IMR-90 (cell line): ENCODE data around the gene ZNF485. TPM values are rescaled to one million over a fixed set of nuclear protein-coding genes. Genes with fewer than 3 reads are reported as not detected.

Experiments used
- ATAC-seq: fragments of 200-7000 bp; cut with Tn5 transposase; 2 replicates; pipeline ENCODE4 v1.9.1; 2020; ENCODE audit warnings: low read depth, mild to moderate bottlenecking, moderate library complexity
- Bru-seq: library from RNA; stranded (reverse); fragments of 400-500 nt; gene quantifications from one replicate; lab custom pipeline; 2021; lab: Mats Ljungman, UMichigan
- BruChase-seq, 2 experiments: library from RNA; stranded (reverse); fragments of 400-500 nt; gene quantifications; one replicate each; lab custom pipeline; 2021; lab: Mats Ljungman, UMichigan
- BruUV-seq: library from RNA; stranded (reverse); fragments of 400-500 nt; replicated peaks from 2 replicates; lab custom pipeline; 2021; lab: Mats Ljungman, UMichigan
- CTCF ChIA-PET: fragments of 300-600 bp; formaldehyde crosslinking; extraction: SDS; loops from one replicate; lab custom pipeline; 2021; ENCODE audit warnings: antibody characterized with exemption; lab: Yijun Ruan, JAX
- POLR2A ChIA-PET: fragments of 300-600 bp; sonication (Branson Sonifier 250); formaldehyde crosslinking; loops from one replicate; lab custom pipeline; 2022; ENCODE audit warnings: antibody characterized with exemption; ENCODE audit not compliant: unreplicated experiment; lab: Charles Lee
- DNase-seq: peaks from one replicate; pipeline ENCODE4 v3.0.0; 2013
- H2AFZ ChIP-seq: replicated peaks from 2 replicates; pipeline ENCODE3; 2013; ENCODE audit warnings: low read length, mild to moderate bottlenecking; ENCODE audit not compliant: poor library complexity
- H2AK5ac ChIP-seq: 2 replicates; pipeline ENCODE4 v1.6.1; 2013; ENCODE audit warnings: low read depth, low read length, inconsistent platforms
- H2AK9ac ChIP-seq: replicated peaks from 2 replicates; pipeline ENCODE3; 2013; ENCODE audit warnings: mild to moderate bottlenecking, low read depth, low read length, moderate library complexity; ENCODE audit not compliant: poor library complexity
- H2BK120ac ChIP-seq: 2 replicates; pipeline ENCODE4 v1.6.1; 2013; ENCODE audit warnings: low read depth, low read length, inconsistent platforms
- H2BK15ac ChIP-seq: 3 replicates; pipeline ENCODE4 v1.6.1; 2013; ENCODE audit warnings: low read depth, low read length, inconsistent platforms
- H2BK20ac ChIP-seq: 2 replicates; pipeline ENCODE4 v1.6.1; 2013; ENCODE audit warnings: low read depth, mild to moderate bottlenecking, inconsistent platforms, low read length, moderate library complexity
- H2BK5ac ChIP-seq: 2 replicates; pipeline ENCODE4 v1.6.1; 2013; ENCODE audit warnings: mild to moderate bottlenecking, low read depth, low read length, inconsistent platforms; ENCODE audit not compliant: poor library complexity, severe bottlenecking
- H3K14ac ChIP-seq: replicated peaks from 2 replicates; pipeline ENCODE4 v1.6.1; 2013; ENCODE audit warnings: low read depth, low read length, inconsistent platforms
- H3K18ac ChIP-seq: 2 replicates; pipeline ENCODE4 v1.6.1; 2013; ENCODE audit warnings: low read depth, low read length, control low read depth
- H3K23ac ChIP-seq: 2 replicates; pipeline ENCODE4 v1.6.1; 2013; ENCODE audit warnings: low read depth, low read length, inconsistent platforms
- H3K27ac ChIP-seq: 2 replicates; pipeline ENCODE4 v1.5.1; 2013; ENCODE audit warnings: mild to moderate bottlenecking, control low read depth, low read length; ENCODE audit not compliant: insufficient read depth
- H3K27me3 ChIP-seq: 2 replicates; pipeline ENCODE4 v1.6.1; 2013; ENCODE audit warnings: low read length; ENCODE audit not compliant: control insufficient read depth, insufficient read depth
- H3K36me3 ChIP-seq: 2 replicates; pipeline ENCODE4 v1.6.1; 2013; ENCODE audit warnings: low read length, mixed read lengths; ENCODE audit not compliant: control insufficient read depth, insufficient read depth
- H3K4ac ChIP-seq: 2 replicates; pipeline ENCODE4 v1.6.1; 2013; ENCODE audit warnings: low read depth, low read length, inconsistent platforms
- H3K4me1 ChIP-seq: 2 replicates; pipeline ENCODE4 v1.6.1; 2013; ENCODE audit warnings: low read length, mixed read lengths; ENCODE audit not compliant: control insufficient read depth, insufficient read depth
- H3K4me2 ChIP-seq: 2 replicates; pipeline ENCODE4 v1.6.1; 2013; ENCODE audit warnings: low read depth, mild to moderate bottlenecking, control low read depth, low read length, moderate library complexity
- H3K4me3 ChIP-seq: 2 replicates; pipeline ENCODE4 v1.5.1; 2013; ENCODE audit warnings: low read depth, mild to moderate bottlenecking, control low read depth, low read length, moderate library complexity; ENCODE audit not compliant: insufficient read depth
- H3K56ac ChIP-seq: 2 replicates; pipeline ENCODE4 v1.6.1; 2013; ENCODE audit warnings: low read length, inconsistent platforms; ENCODE audit not compliant: insufficient read depth; ENCODE audit errors: extremely low read depth
- H3K79me1 ChIP-seq, 2 experiments: 2 replicates each; pipeline ENCODE4 v1.6.1; 2013; ENCODE audit warnings: low read length in 2 of 2, inconsistent platforms in 1 of 2, low read depth in 1 of 2
- H3K9ac ChIP-seq: 2 replicates; pipeline ENCODE4 v1.6.1; 2013; ENCODE audit warnings: low read depth, low read length, control low read depth
- H3K9me1 ChIP-seq: 2 replicates; pipeline ENCODE4 v1.6.1; 2013; ENCODE audit warnings: low read length, inconsistent platforms; ENCODE audit not compliant: insufficient read depth
- H3K9me3 ChIP-seq: 2 replicates; pipeline ENCODE4 v1.6.1; 2013; ENCODE audit warnings: low read length; ENCODE audit not compliant: control insufficient read depth, insufficient read depth
- H4K20me1 ChIP-seq: 2 replicates; pipeline ENCODE4 v1.6.1; 2013; ENCODE audit warnings: low read length, inconsistent platforms; ENCODE audit not compliant: insufficient read depth
- H4K5ac ChIP-seq: 2 replicates; pipeline ENCODE4 v1.6.1; 2013; ENCODE audit warnings: mild to moderate bottlenecking, low read depth, low read length, control low read depth
- H4K8ac ChIP-seq, 2 experiments: 2 replicates each; pipeline ENCODE4 v1.6.1; 2013; ENCODE audit warnings: low read depth in 2 of 2, low read length in 2 of 2, control low read depth in 1 of 2, inconsistent platforms in 1 of 2
- H4K91ac ChIP-seq: 2 replicates; pipeline ENCODE4 v1.6.1; 2013; ENCODE audit warnings: low read depth, low read length, inconsistent platforms; ENCODE audit not compliant: insufficient read depth
- FOS ChIP-seq: fragments of 150-350 bp; IDR thresholded peaks from 2 replicates; pipeline ENCODE4 v1.6.1; 2016; ENCODE audit warnings: low read depth, low read length
- MAZ ChIP-seq: IDR thresholded peaks from 2 replicates; pipeline ENCODE4 v1.6.1; 2012; ENCODE audit warnings: low read depth, mild to moderate bottlenecking, low read length, improper control_type of control experiment, moderate library complexity, borderline replicate concordance
- MXI1 ChIP-seq: IDR thresholded peaks from 2 replicates; pipeline ENCODE4 v1.6.1; 2012; ENCODE audit warnings: low read depth, mild to moderate bottlenecking, low read length, moderate library complexity, borderline replicate concordance
- SMC3 ChIP-seq: fragments of 150-350 bp; IDR thresholded peaks from 2 replicates; pipeline ENCODE4 v1.6.1; 2016; ENCODE audit warnings: low read depth, mild to moderate bottlenecking, antibody characterized with exemption, low read length, moderate library complexity
- WGBS, 2 experiments: methylation state at CpG; one replicate each; pipeline versions ENCODE4 v1.1.5 to v1.1.7; 2013; ENCODE audit warnings: missing lambda C conversion rate in 2 of 2; ENCODE audit not compliant: insufficient read length in 1 of 2; ENCODE audit errors: extremely low coverage in 2 of 2; 5-methylcytosine and 5-hydroxymethylcytosine counted together
- dilution Hi-C: fragments of 300-500 bp; cut with HindIII; formaldehyde crosslinking; loops from one replicate; pipeline ENCODE4 v1.14.3; 2018; ENCODE audit warnings: low sequenced_read_pairs; ENCODE audit not compliant: unreplicated experiment
- in situ Hi-C: fragments of 300-500 bp; cut with MboI; formaldehyde crosslinking; loops from 3 replicates; pipeline ENCODE4 v1.14.3; 2019; ENCODE audit warnings: low sequenced_read_pairs, inconsistent platforms, mixed read lengths
- intact Hi-C: fragments of 100-400 bp; cut with micrococcal nuclease; formaldehyde crosslinking; loops from 2 replicates; pipeline ENCODE4 v1.10.0; 2022
- long read RNA-seq: library from polyadenylated mRNA; unstranded; transcript quantifications from one replicate; pipeline ENCODE4 v2.0.0, GENCODE V29; 2021; ENCODE audit not compliant: unreplicated experiment
- polyA plus RNA-seq, 3 experiments: library from polyadenylated mRNA; depleted of rRNA; stranded (reverse); fragments of >200 nt; gene quantifications; 2 replicates each; pipeline ENCODE4 v1.2.3, GENCODE V29; 2012; ENCODE audit warnings: low replicate concordance in 1 of 3
- total RNA-seq: library from RNA; depleted of rRNA; stranded (reverse); fragments of >200 nt; gene quantifications from 2 replicates; pipeline ENCODE4 v1.2.3, GENCODE V29; 2012; rRNA removed
- TF ChIP-seq, protein P1 (sequence below): fragments of 150-350 bp; IDR thresholded peaks from 2 replicates; pipeline ENCODE4 v1.6.1; 2017; ENCODE audit warnings: mild to moderate bottlenecking, antibody characterized with exemption, low read length, low read depth

ZNF485 gene
- total RNA-seq, result 2.2 and 3.1 TPM in 2 replicates
- 1.0 and 1.3 TPM in 2 replicates for polyA plus RNA-seq (2012; rRNA removed)
- polyA plus RNA-seq (2012; cell fraction: cytosol; rRNA removed), result 0.29 and 0.76 TPM in 2 replicates
- 1.3 and 2.7 TPM in 2 replicates for polyA plus RNA-seq (2012; cell fraction: nucleus; rRNA removed; ENCODE audit: low replicate concordance)
- percentile 47 among the genes with signal in this experiment for Bru-seq, nascent RNA
- BruChase-seq, experiment 1, labeled RNA remaining after a 6-hour chase, result percentile 44 among the genes with signal in this experiment
- percentile 51 among the genes with signal in this experiment for BruChase-seq, experiment 2, labeled RNA remaining after a 2-hour chase
- long read RNA-seq, partial matches to known transcripts, result 0 of 2 reads
- long read RNA-seq, other reads (novel, unspliced or antisense), result 0 of 2 reads

GRCh38 chr10:43606323-43607198 lies at the start of gene ZNF485:
TSS of gene ZNF485 (plus strand) at chr10:43606438. CDS start at chr10:43607051, 613 bp downstream.
- Histone ChIP-seq H2BK20ac (no peak within 1 kb of the TSS), H3K36me3 (peaks cover 1% of the 10 kb centered on the region; the same call in 1 of the 2 replicates), H2BK120ac (no peak within 1 kb of the TSS), H3K4me1 (peaks cover 2% of the 10 kb centered on the region; the same call in 1 of the 2 replicates), H3K14ac (peak within 1 kb of the TSS; percentile 40), H2BK5ac (peak within 1 kb of the TSS; percentile 39), H4K5ac (peak within 1 kb of the TSS; percentile 56), H3K9ac (peak within 1 kb of the TSS; percentile 61), H3K4me2 (peak within 1 kb of the TSS; percentile 81), H4K91ac (no peak within 1 kb of the TSS), H2BK15ac (no peak within 1 kb of the TSS), H3K56ac (no peak within 1 kb of the TSS), H3K9me1 (peaks cover 3% of the 10 kb centered on the region), H4K8ac (peak within 1 kb of the TSS; percentile 52 to 86), H3K9me3 (no peaks in the 10 kb centered on the region), H2AK9ac (peak within 1 kb of the TSS; percentile 71), H4K20me1 (no peaks in the 10 kb centered on the region), H3K27me3 (0 out of 2 replicates have a peak, but pooled peaks cover 3% of the 10 kb centered on the region), H2AFZ (peak within 1 kb of the TSS; percentile 99), H3K4me3 (peak within 1 kb of the TSS; percentile 69), H3K27ac (peak within 1 kb of the TSS; percentile 49; the same call in 1 of the 2 replicates), H2AK5ac (0 out of 2 replicates have a peak within 1 kb of the TSS, but pooled peaks have one; percentile 14), H3K18ac (no peak within 1 kb of the TSS), H3K23ac (no peak within 1 kb of the TSS; the same call in 1 of the 2 replicates), H3K4ac (peak within 1 kb of the TSS; percentile 74), H3K79me1 (0 out of 4 replicates have a peak, but pooled peaks cover 0 to 3% of the 10 kb centered on the region in 2 experiments)
- BruUV-seq, result no TSS peak
- DNase-seq (peak; percentile 64), ATAC-seq (peak; percentile 97)
- in situ Hi-C loops (no loop called here), intact Hi-C loops (no loop called here), dilution Hi-C loops (no loop called here)
- WGBS, 2 experiments, result 7% methylated on average over 27 of the region's 58 CpGs; no CpG with 5 or more reads in 1 of the 2 experiments
- TF ChIP-seq MAZ (0 out of 2 replicates have a peak, but pooled peaks have one; percentile 21), MXI1 (peak; percentile 98), FOS (no peak), SMC3 (no peak)
- TF ChIP-seq, protein P1, sequence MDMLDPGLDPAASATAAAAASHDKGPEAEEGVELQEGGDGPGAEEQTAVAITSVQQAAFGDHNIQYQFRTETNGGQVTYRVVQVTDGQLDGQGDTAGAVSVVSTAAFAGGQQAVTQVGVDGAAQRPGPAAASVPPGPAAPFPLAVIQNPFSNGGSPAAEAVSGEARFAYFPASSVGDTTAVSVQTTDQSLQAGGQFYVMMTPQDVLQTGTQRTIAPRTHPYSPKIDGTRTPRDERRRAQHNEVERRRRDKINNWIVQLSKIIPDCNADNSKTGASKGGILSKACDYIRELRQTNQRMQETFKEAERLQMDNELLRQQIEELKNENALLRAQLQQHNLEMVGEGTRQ, result peak; percentile 62
- ChIA-PET CTCF (no interaction called here), POLR2A (no interaction called here)
